NCI-H2196 (cell line): ENCODE measurements around the gene CALCOCO1.
A peak's percentile ranks its signal among the peaks of the same experiment; 100 is the strongest.
"Not testable (repeated sequence)": the region's sequence is repeated elsewhere in the genome, so short reads cannot be mapped to it uniquely, and the experiment has no call there.

Experiments
- DNase-seq: peaks from one replicate; lab custom pipeline; 2025; ENCODE audit not compliant: unreplicated experiment; lab: John Stamatoyannopoulos, UW

Gene CALCOCO1

DNA sequence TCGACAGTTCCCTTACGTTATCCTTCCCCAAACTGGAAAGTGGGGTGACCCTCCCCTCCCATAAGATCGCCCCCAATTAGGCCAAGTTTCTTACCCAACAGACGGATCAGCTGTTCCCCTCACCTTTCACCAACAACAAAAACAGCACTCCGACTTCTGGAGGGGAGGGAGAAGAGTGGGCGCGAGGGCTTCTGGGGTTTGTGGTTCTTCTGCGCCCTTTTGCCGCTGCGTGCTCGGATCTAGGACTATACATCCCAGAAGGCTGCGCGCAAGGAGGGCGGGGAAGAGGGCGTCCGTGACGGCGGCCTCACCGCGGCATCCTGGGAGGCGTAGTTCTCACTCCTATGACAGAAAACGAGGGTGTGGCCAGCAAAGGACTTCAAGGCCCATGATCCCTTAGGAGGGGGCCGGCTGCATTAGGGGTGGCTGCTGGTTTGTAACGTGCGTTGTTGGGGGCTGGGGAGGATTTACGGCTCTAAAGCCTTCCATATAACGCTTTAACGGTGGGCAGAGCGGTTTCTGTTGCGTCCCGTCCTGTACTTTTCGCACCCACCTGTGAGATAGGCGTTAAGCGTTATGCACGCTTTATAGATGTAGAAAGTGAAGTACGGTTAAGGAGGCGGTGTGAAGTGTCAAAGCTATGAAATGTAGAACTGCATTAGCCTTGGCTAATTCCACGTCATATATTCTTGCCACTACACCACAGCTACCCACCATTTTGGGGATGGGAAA, at the start of gene CALCOCO1:
Gene CALCOCO1, minus strand, starts transcription at position 143 of the 732 bp plus-strand sequence. CDS start 2,210 bp downstream, outside the sequence.
- peak; percentile 97 for DNase-seq

GRCh38 chr12:53776872-53777271, 49.6 kb upstream of the CALCOCO1 start:
- no peak for DNase-seq

GRCh38 chr12:53775478-53776145, 48.4 kb upstream of the CALCOCO1 start:
- DNase-seq, result no peak

- no peak for DNase-seq
These were observed 43.0 kb upstream of the CALCOCO1 start for GRCh38 chr12:53770281-53770680.

GRCh38 chr12:53768976-53769375, 41.7 kb upstream of the CALCOCO1 start:
- DNase-seq, result no peak

- DNase-seq, result no peak
These were observed 39.6 kb upstream of the CALCOCO1 start for GRCh38 chr12:53766881-53767280.

GRCh38 chr12:53765891-53766290, 38.6 kb upstream of the CALCOCO1 start:
- DNase-seq, result no peak

DNA sequence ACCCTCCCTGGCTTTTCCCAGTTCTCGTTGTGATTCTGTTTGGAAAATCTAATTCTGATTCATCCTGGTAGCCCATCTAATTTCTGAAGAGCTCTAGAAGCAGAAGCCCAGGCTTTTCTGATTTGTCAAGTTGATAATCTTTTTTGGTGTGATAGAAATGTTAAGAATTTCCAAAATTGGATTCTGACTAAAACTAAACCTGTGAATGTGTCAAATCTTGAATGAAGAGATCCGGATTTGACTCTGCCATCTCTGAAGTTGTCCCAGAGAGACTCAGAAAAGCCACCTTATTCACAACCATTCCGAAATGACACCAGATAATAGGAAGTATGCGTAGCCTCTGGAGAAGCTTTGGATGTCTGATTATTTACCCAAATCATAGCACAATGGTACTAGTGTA, 37.4 kb upstream of the CALCOCO1 start:
- no peak for DNase-seq

DNA sequence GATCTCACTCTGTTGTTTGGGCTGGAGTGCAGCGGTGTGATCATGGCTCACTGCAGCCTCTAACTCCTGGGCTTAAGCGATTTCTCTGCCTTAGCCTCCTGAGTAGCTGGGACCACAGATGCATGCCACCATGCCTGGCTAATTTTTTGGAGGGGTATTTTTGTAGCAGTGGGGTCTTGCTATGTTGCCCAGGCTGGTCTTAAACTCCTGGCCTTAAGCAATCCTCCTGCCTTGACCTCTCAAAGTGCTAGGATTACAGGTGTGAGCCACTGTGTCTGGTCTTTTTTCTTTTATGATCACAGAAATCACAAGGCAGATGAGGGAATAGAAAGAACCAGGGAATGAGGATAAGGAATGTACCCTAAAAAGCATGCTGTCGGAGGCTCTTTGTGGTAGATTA, 35.5 kb upstream of the CALCOCO1 start:
- not testable (repeated sequence) for DNase-seq

DNA sequence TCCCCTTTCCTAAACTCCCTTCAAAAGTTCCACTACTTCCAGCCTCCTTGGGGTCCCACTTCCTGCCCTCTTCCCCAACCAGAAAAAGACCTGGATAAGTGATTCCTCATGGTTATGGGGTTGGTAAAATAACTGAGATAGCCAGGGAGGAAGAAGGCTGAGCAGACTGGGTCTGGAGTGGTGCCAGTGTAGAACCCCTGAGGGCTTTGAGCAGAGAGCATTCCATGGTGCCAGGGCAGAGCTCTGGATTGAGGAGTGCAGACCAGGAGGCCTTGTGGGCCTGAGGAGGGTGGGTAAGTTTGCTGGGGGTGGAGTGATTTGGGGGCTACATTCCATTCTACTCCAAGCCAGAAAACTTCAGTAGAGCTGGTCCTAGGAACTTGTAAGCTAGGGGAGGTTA, 34.1 kb upstream of the CALCOCO1 start:
- DNase-seq, result no peak

GRCh38 chr12:53759261-53759660, 32.0 kb upstream of the CALCOCO1 start:
- DNase-seq, result no peak

DNA sequence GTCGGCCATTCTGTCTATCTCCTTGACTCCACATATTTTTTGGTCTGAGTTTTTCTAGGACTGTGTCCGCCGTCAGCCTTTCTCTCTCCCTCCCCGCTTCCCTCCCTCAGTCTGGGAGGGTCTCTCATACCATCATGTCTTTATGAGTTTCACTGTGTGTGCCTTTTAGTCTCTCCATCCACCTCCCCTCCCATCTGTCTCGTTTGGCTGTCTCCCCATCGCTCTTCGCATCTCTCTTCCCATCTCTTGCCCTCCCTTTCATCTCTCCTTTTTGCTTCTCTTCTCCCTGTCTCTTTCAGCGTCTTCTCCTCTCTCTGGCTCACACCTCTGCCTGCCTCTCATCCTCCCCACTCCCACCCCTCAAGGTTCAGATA, 31.5 kb upstream of the CALCOCO1 start:
- no peak for DNase-seq

- no peak for DNase-seq
These were observed 31.0 kb upstream of the CALCOCO1 start for GRCh38 chr12:53758081-53758729.

- DNase-seq, result peak; percentile 77
These were observed 30.0 kb upstream of the CALCOCO1 start for GRCh38 chr12:53757101-53757770.

DNA sequence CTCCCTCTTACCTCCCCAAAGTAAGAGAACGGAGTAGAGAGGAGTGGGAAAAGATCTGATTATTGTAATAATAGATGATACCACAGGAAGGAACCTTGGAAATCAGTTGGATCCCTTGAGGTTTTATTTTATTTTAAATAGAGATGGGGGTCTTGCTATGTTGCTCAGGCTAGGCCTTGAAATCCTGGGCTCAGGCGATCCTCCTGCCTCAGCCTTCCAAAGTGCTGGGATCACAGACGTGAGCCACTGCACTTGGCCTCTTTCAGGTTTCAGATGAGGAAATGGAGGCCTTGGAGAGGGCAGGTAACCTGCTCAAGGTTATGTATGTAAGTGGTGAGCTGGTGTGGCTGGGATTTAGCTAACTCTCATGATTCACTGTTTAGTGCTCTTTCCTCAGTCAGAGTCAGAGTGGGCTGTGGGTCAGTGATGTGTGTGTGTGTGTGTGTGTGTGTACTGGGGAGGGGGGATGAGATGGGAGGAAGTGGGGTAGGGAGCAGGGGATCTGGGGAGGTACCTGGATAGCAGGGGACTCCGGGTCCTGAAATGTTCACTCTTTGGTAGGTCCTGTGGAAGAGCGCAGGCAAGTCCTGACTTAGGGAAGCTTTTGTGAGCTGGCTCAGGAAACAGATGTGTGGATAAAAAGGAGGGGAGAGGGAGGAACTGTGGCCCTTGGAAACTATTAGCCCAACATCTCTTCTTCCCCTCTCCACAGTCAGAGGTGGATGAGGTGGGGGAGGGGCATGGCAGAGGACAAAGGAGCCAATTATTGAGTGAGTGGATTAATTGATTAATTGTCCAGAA, 29.2 kb upstream of the CALCOCO1 start:
- DNase-seq, result no peak

GRCh38 chr12:53755893-53756292, 28.6 kb upstream of the CALCOCO1 start:
- no peak for DNase-seq

DNA sequence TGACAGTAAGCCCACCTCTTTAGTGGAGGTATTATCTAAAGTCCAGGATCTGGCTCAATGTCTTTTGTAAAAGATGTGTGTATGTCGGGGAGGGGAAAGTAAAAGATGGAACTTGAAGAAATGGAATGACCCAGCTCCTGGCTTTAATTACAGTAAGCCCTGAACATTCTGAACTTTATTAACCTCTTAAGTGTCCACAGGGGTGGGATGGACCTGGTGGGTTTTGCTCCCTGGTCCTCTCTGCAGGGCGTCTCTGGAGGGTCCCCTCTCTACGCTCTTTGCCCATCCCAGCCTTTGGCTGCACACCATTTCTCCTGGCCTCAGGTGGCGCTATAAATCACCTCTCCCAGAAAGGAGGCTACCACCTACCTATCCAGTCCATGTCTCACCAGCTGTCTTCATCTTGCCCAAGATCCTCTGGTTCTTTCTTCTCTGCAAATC, 28.2 kb upstream of the CALCOCO1 start:
- no peak for DNase-seq

- DNase-seq, result peak; percentile 39
These were observed 27.5 kb upstream of the CALCOCO1 start for GRCh38 chr12:53754633-53755264.

DNA sequence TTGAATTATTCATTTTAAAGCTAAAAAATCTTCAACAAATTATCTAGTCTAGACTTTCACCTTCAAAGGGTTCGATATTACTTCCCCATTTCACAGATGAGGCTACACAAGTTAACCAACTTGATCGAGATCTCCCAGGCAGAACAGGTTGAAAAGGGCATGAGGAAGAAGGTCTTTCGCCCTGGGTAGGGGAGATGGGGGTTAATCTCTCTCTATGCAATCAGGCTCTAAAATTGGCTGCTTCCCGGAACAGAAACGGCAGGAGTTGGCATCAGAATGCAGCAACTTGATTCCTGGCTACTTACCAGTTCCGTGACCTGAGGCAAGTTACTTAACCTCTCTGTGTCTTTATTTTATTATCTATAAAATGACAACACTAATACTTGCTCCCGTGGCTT, 26.9 kb upstream of the CALCOCO1 start:
- DNase-seq, result no peak

- no peak for DNase-seq
These were observed 25.4 kb upstream of the CALCOCO1 start for GRCh38 chr12:53752621-53753020.
